Measurements from ENCODE around the gene SH3PXD2A. TPM values are rescaled to one million over a fixed set of nuclear protein-coding genes. Genes with fewer than 3 reads are reported as not detected.

SH3PXD2A gene
- total RNA-seq, 1 donor from 2014 or later: 2.3 TPM

DNA sequence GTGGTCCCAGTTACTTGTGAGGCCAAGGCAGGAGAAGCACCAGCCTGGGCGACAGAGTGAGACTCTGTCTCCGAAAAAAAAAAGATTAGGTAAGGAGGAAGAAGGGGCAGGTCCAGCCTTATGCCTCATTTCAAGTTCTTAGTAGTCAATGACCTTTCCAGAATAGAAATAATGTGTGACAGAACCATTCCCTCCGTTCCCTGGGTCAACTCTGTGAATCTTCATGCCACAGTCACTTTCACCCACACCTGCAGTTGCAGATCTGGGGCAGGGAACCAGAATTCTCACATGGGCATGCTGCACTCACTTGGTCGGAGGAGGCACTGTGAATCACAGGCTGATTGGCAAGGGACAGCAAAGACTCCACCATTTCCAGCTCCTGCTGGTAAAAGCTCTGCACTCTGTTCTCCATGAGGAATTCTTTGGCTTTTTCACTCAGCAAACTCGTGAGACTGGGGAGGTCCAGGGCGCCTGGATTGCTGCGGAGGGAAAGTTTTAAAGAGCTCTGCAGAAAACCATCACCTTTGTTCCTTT lies 41.9 kb upstream of the SH3PXD2A start:
- TF ChIP-seq EZH2 (IDR thresholded peaks at IDR 0.05) (no peak), EZH2phosphoT487 (IDR thresholded peaks at IDR 0.05) (no peak)
- TF ChIP-seq, protein P1, sequence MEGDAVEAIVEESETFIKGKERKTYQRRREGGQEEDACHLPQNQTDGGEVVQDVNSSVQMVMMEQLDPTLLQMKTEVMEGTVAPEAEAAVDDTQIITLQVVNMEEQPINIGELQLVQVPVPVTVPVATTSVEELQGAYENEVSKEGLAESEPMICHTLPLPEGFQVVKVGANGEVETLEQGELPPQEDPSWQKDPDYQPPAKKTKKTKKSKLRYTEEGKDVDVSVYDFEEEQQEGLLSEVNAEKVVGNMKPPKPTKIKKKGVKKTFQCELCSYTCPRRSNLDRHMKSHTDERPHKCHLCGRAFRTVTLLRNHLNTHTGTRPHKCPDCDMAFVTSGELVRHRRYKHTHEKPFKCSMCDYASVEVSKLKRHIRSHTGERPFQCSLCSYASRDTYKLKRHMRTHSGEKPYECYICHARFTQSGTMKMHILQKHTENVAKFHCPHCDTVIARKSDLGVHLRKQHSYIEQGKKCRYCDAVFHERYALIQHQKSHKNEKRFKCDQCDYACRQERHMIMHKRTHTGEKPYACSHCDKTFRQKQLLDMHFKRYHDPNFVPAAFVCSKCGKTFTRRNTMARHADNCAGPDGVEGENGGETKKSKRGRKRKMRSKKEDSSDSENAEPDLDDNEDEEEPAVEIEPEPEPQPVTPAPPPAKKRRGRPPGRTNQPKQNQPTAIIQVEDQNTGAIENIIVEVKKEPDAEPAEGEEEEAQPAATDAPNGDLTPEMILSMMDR (IDR thresholded peaks at IDR 0.05): no peak
- H3K36me3 ChIP-seq: no peaks in the 10 kb centered on the region
- no peaks in the 10 kb centered on the region for H3K9me3 ChIP-seq (ENCODE audit: low read depth)
- H4K20me1 ChIP-seq (ENCODE audit: low read depth): no peaks in the 10 kb centered on the region
- DNase-seq (ENCODE audit: low spot score): no peak
- no peak overlapping the region for H3K9ac ChIP-seq
- H3K4me1 ChIP-seq: peaks cover 30% of the 10 kb centered on the region
- H3F3A ChIP-seq (ENCODE audit: low read depth): peaks cover 1% of the 10 kb centered on the region
- no peak overlapping the region for H2AFZ ChIP-seq (replicated peaks)
- no peaks in the 10 kb centered on the region for H3K27me3 ChIP-seq
- H3K27ac ChIP-seq: no peak overlapping the region
- Mint-ChIP-seq H3K36me3 (peaks cover 14% of the 10 kb centered on the region), H3K9me3 (no peaks in the 10 kb centered on the region), H3K27ac (no peak overlapping the region), H3K4me3 (no peak overlapping the region), H3K4me1 (peaks cover 43% of the 10 kb centered on the region), H3K27me3 (ENCODE audit: insufficient read depth, low read depth) (no peaks in the 10 kb centered on the region)
- no peak overlapping the region for H3K4me3 ChIP-seq
- no peaks in the 10 kb centered on the region for H3K79me2 ChIP-seq (ENCODE audit: low read depth)
- H3K4me2 ChIP-seq: no peak overlapping the region

GRCh38 chr10:103896225-103896624 lies 40.8 kb upstream of the SH3PXD2A start:
- H3K27me3 Mint-ChIP-seq (ENCODE audit: insufficient read depth, low read depth): no peaks in the 10 kb centered on the region
- DNase-seq (ENCODE audit: low spot score): no peak
- no peaks in the 10 kb centered on the region for H3K36me3 ChIP-seq
- no peaks in the 10 kb centered on the region for H3K9me3 Mint-ChIP-seq
- H3K4me1 Mint-ChIP-seq: peaks cover 42% of the 10 kb centered on the region
- H3K9ac ChIP-seq: no peak overlapping the region
- H3K4me3 ChIP-seq: no peak overlapping the region
- peaks cover 26% of the 10 kb centered on the region for H3K4me1 ChIP-seq
- no peaks in the 10 kb centered on the region for H3K79me2 ChIP-seq (ENCODE audit: low read depth)
- TF ChIP-seq EZH2phosphoT487 (IDR thresholded peaks at IDR 0.05) (no peak), EZH2 (IDR thresholded peaks at IDR 0.05) (no peak)
- TF ChIP-seq, protein P1 (IDR thresholded peaks at IDR 0.05): no peak
- no peaks in the 10 kb centered on the region for H3F3A ChIP-seq (ENCODE audit: low read depth)
- no peaks in the 10 kb centered on the region for H3K9me3 ChIP-seq (ENCODE audit: low read depth)
- H3K4me3 Mint-ChIP-seq: no peak overlapping the region
- peaks cover 16% of the 10 kb centered on the region for H3K36me3 Mint-ChIP-seq
- H3K27me3 ChIP-seq: no peaks in the 10 kb centered on the region
- no peak overlapping the region for H3K27ac Mint-ChIP-seq
- H2AFZ ChIP-seq (replicated peaks): no peak overlapping the region
- H3K4me2 ChIP-seq: no peak overlapping the region
- H3K27ac ChIP-seq: no peak overlapping the region
- no peaks in the 10 kb centered on the region for H4K20me1 ChIP-seq (ENCODE audit: low read depth)

DNA sequence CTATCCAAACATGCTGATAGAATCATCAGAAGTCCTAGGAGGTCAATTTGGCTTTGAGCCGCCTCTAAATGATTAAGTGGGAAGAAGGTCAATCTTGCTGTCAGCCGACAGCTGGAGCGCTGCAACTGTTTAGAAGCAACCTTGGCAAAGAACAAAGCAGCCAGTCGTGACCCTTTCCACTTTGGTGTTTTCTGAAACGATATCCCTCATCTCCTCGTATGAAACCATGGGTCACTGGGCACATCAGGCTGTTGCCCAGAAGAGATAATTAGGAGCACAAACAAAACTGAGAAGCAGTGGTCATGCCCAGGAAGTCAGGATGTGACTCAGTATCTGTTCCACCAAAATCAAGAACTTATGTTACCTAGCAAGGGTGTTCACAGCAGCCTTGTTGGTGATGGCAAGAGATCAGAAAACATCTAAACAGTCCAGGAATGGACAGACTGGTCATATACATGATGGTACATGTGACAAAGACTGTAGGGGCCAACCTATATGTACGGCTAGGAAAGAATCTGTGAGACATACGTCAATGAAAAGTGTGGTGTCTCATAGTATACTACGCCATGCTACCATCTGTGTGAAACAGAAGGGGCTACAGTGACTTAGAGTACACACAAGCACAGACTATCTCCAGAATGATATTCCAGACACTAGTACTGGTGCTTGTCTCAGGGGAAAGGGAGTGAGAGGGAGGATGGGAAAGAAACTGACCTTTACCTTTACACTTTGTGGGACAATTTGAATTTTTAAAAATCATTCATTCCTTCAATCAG lies 40.2 kb upstream of the SH3PXD2A start:
- Histone ChIP-seq H3K36me3 (no peaks in the 10 kb centered on the region), H3K79me2 (ENCODE audit: low read depth) (no peaks in the 10 kb centered on the region), H2AFZ (replicated peaks) (no peak overlapping the region), H3K9me3 (ENCODE audit: low read depth) (no peaks in the 10 kb centered on the region), H3K27ac (no peak overlapping the region), H3F3A (ENCODE audit: low read depth) (no peaks in the 10 kb centered on the region), H3K4me2 (no peak overlapping the region), H3K27me3 (no peaks in the 10 kb centered on the region), H3K4me3 (no peak overlapping the region), H3K4me1 (peaks cover 26% of the 10 kb centered on the region), H4K20me1 (ENCODE audit: low read depth) (no peaks in the 10 kb centered on the region), H3K9ac (no peak overlapping the region)
- TF ChIP-seq EZH2phosphoT487 (IDR thresholded peaks at IDR 0.05): no peak
- TF ChIP-seq, protein P1 (IDR thresholded peaks at IDR 0.05): no peak
- no peak for TF ChIP-seq EZH2 (IDR thresholded peaks at IDR 0.05)
- no peak overlapping the region for H3K27ac Mint-ChIP-seq
- no peaks in the 10 kb centered on the region for H3K27me3 Mint-ChIP-seq (ENCODE audit: insufficient read depth, low read depth)
- peaks cover 18% of the 10 kb centered on the region for H3K36me3 Mint-ChIP-seq
- DNase-seq (ENCODE audit: low spot score): no peak
- peaks cover 41% of the 10 kb centered on the region for H3K4me1 Mint-ChIP-seq
- H3K9me3 Mint-ChIP-seq: no peaks in the 10 kb centered on the region
- no peak overlapping the region for H3K4me3 Mint-ChIP-seq

Data from neural progenitor cell (in vitro differentiated cells).